Mammary epithelial cell (primary cell): ENCODE results near the gene SLC30A2.

Experiments used
- EZH2 ChIP-seq: IDR thresholded peaks from 2 replicates; pipeline ENCODE4 v1.6.1; 2012; ENCODE audit warnings: low read length, inconsistent platforms, borderline replicate concordance
- TF ChIP-seq, protein P1 (sequence below), 2 donors: IDR thresholded peaks in 1 of 2; conservative IDR thresholded peaks in 1 of 2; 2 replicates each; pipeline ENCODE4 v1.5.1; 2011 to 2012; ENCODE audit warnings: inconsistent platforms in 2 of 2, low read length in 2 of 2, mild to moderate bottlenecking in 2 of 2, control low read depth in 1 of 2, low read depth in 1 of 2; ENCODE audit not compliant: insufficient read depth in 1 of 2; ENCODE audit errors: extremely low read depth in 1 of 2

GRCh38 chr1:26035959-26036755 is 9.8 kb downstream of the SLC30A2 start:
- TF ChIP-seq, protein P1, sequence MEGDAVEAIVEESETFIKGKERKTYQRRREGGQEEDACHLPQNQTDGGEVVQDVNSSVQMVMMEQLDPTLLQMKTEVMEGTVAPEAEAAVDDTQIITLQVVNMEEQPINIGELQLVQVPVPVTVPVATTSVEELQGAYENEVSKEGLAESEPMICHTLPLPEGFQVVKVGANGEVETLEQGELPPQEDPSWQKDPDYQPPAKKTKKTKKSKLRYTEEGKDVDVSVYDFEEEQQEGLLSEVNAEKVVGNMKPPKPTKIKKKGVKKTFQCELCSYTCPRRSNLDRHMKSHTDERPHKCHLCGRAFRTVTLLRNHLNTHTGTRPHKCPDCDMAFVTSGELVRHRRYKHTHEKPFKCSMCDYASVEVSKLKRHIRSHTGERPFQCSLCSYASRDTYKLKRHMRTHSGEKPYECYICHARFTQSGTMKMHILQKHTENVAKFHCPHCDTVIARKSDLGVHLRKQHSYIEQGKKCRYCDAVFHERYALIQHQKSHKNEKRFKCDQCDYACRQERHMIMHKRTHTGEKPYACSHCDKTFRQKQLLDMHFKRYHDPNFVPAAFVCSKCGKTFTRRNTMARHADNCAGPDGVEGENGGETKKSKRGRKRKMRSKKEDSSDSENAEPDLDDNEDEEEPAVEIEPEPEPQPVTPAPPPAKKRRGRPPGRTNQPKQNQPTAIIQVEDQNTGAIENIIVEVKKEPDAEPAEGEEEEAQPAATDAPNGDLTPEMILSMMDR (conservative IDR thresholded peaks at IDR 0.05 in 1 of 2, IDR thresholded peaks at IDR 0.05 in 1 of 2; ENCODE audit: extremely low read depth in 1 of 2, insufficient read depth in 1 of 2, low read depth in 1 of 2, low read length in 2 of 2) = peak; percentile 88 to 97
- TF ChIP-seq EZH2 = no peak
